ENCODE measurements around the gene FCER1G. TPM values are rescaled to one million over a fixed set of nuclear protein-coding genes. Genes with fewer than 3 reads are reported as not detected.

Gene FCER1G
- total and polyA plus RNA-seq, 2 of the 8 experiments (the other 6 are each of a cell fraction or from before 2014, with no cell fraction given), result 1.6 TPM; not detected in 1

DNA sequence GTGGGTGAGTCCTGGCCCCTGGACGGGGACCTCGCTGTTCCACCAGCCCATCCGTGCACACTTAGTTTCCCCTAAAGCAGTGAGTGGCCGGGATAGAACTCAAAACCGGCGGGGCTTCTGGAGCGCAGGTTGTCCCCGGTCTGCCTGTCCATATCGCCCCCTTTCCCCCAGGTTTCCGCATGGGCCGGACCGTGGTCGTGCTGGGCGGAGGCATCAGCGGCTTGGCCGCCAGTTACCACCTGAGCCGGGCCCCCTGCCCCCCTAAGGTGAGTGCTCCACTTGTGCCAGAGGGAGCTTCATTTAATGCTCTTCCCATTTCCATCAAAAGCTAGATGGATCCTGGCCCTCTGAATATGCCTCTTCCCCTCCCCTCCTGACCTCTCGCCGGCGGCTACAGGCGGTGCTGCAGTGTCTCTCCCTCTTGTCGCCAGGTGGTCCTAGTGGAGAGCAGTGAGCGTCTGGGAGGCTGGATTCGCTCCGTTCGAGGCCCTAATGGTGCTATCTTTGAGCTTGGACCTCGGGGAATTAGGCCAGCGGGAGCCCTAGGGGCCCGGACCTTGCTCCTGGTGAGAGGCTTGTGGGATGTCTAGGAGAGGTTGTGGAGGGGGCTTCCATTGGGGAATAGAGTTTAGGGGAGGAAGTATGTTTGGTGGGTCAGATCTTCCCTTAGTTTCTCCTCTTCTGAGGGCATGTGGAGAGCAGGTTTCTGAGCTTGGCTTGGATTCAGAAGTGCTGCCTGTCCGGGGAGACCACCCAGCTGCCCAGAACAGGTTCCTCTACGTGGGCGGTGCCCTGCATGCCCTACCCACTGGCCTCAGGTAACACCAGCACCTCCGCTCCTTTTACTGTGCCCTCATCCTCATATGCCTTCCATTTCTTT, 48.2 kb upstream of the FCER1G start (continued):
- TF ChIP-seq YY1 (IDR thresholded peaks at IDR 0.05; ENCODE audit: low read depth, low read length), result no peak
- no peak for TF ChIP-seq RFX5 (IDR thresholded peaks at IDR 0.05; ENCODE audit: borderline replicate concordance, low read depth, low read length)
- TF ChIP-seq PHF8 (conservative IDR thresholded peaks at IDR 0.05; ENCODE audit: low read depth, low read length), result 0 out of 2 replicates have a peak, but pooled peaks have one; percentile 15
- TF ChIP-seq RNF2 (IDR thresholded peaks at IDR 0.05; ENCODE audit: borderline replicate concordance, low read depth, low read length, missing control alignments, poor library complexity, severe bottlenecking), result no peak
